H1 (cell line): ENCODE results near the gene ANKIB1. TPM values are rescaled to one million over a fixed set of nuclear protein-coding genes. Genes with fewer than 3 reads are reported as not detected.

Experiments
- CTCF ChIA-PET: fragments of 300-600 bp; sonication (Branson Sonifier 250); formaldehyde crosslinking; loops from one replicate; lab custom pipeline; 2021; ENCODE audit not compliant: partially characterized antibody; lab: Charles Lee
- POLR2A ChIA-PET: fragments of 300-600 bp; sonication (Branson Sonifier 250); formaldehyde crosslinking; loops from one replicate; lab custom pipeline; 2021; ENCODE audit warnings: inconsistent platforms; ENCODE audit not compliant: partially characterized antibody; lab: Charles Lee
- DNase-seq, 2 experiments: peaks; one replicate each; pipeline versions ENCODE4 v3.0.0 to v3.0.0-alpha.2; 2010 to 2022; ENCODE audit warnings: low spot score in 2 of 2, low read depth in 1 of 2, mixed read lengths in 1 of 2
- FAIRE-seq: peaks from 2 replicates; lab custom pipeline; 2011; peaks lifted over from hg19 to GRCh38; lab: Jason Lieb, UNC
- H2AFZ ChIP-seq: 2 replicates; pipeline ENCODE4 v1.8.1; 2012; ENCODE audit warnings: low read length, inconsistent platforms
- H2AK5ac ChIP-seq: 2 replicates; pipeline ENCODE4 v1.6.1; 2013; ENCODE audit warnings: low read depth, low read length
- H2BK120ac ChIP-seq: replicated peaks from 2 replicates; pipeline ENCODE3; 2013; ENCODE audit warnings: low read depth, low read length, inconsistent platforms
- H2BK12ac ChIP-seq: 2 replicates; pipeline ENCODE4 v1.6.1; 2013; ENCODE audit warnings: low read depth, low read length
- H2BK15ac ChIP-seq: 2 replicates; pipeline ENCODE4 v1.6.1; 2013; ENCODE audit warnings: low read length
- H2BK20ac ChIP-seq: 2 replicates; pipeline ENCODE4 v1.6.1; 2013; ENCODE audit warnings: low read length
- H2BK5ac ChIP-seq: 2 replicates; pipeline ENCODE4 v1.6.1; 2013; ENCODE audit warnings: low read depth, low read length
- H3K14ac ChIP-seq: 2 replicates; pipeline ENCODE4 v1.6.1; 2013; ENCODE audit warnings: inconsistent platforms; ENCODE audit not compliant: insufficient read length
- H3K18ac ChIP-seq: 2 replicates; pipeline ENCODE4 v1.6.1; 2013; ENCODE audit warnings: low read length; ENCODE audit errors: extremely low read depth
- H3K23ac ChIP-seq: 2 replicates; pipeline ENCODE4 v1.6.1; 2013; ENCODE audit warnings: inconsistent platforms; ENCODE audit not compliant: insufficient read length
- H3K23me2 ChIP-seq: 2 replicates; pipeline ENCODE4 v1.6.1; 2013; ENCODE audit warnings: low read depth, low read length
- H3K27ac ChIP-seq: 2 replicates; pipeline ENCODE4 v1.6.1; 2011; ENCODE audit warnings: low read depth, low read length, inconsistent platforms
- H3K27me3 ChIP-seq, 4 experiments: replicated peaks in 1 of 4; 1 replicate in 1 of 4; 2 replicates in 3 of 4; pipeline versions ENCODE4 v1.6.1 to v1.8.1; 2011 to 2013; ENCODE audit warnings: low read length in 3 of 4, mild to moderate bottlenecking in 3 of 4, inconsistent platforms in 2 of 4, mixed read lengths in 2 of 4, moderate library complexity in 1 of 4; ENCODE audit not compliant: control insufficient read depth in 3 of 4, insufficient read depth in 3 of 4; ENCODE audit errors: extremely low read depth in 1 of 4
- H3K36me3 ChIP-seq, 4 experiments: 2 replicates each; pipeline versions ENCODE4 v1.6.1 to v1.8.1; 2011 to 2013; ENCODE audit warnings: mild to moderate bottlenecking in 4 of 4, low read length in 3 of 4, moderate library complexity in 2 of 4, control low read depth in 1 of 4, inconsistent platforms in 1 of 4; ENCODE audit not compliant: insufficient read depth in 4 of 4, control insufficient read depth in 2 of 4
- H3K4ac ChIP-seq: replicated peaks from 2 replicates; pipeline ENCODE3; 2013; ENCODE audit warnings: low read length, low read depth, mixed read lengths, inconsistent platforms; ENCODE audit not compliant: insufficient read length
- H3K4me1 ChIP-seq, 4 experiments: replicated peaks in 1 of 4; 1 replicate in 1 of 4; 2 replicates in 3 of 4; pipeline versions ENCODE4 v1.6.1 to v1.8.1; 2011 to 2013; ENCODE audit warnings: low read length in 3 of 4, inconsistent platforms in 2 of 4, mixed read lengths in 1 of 4; ENCODE audit not compliant: insufficient read depth in 4 of 4, control insufficient read depth in 3 of 4
- H3K4me2 ChIP-seq, 2 experiments: 2 replicates each; pipeline versions ENCODE4 v1.6.1 to v1.8.1; 2011 to 2013; ENCODE audit warnings: low read depth in 2 of 2, low read length in 2 of 2, control low read depth in 1 of 2, inconsistent platforms in 1 of 2, mild to moderate bottlenecking in 1 of 2; ENCODE audit not compliant: insufficient read depth in 1 of 2
- H3K4me3 ChIP-seq, 4 experiments: fragments of 200-600, 300-600 bp in 1 of 4; sonication (generic), shearing (Covaris generic), sonication (Bioruptor Twin) in 1 of 4; 2 replicates each; pipeline versions ENCODE4 v1.5.1 to v1.8.1; 2011 to 2016; ENCODE audit warnings: low read length in 4 of 4, low read depth in 3 of 4, control low read depth in 2 of 4, inconsistent platforms in 2 of 4, mild to moderate bottlenecking in 2 of 4, mixed read lengths in 1 of 4, moderate library complexity in 1 of 4; ENCODE audit not compliant: insufficient read depth in 2 of 4; ENCODE audit errors: extremely low read depth in 1 of 4
- H3K56ac ChIP-seq: replicated peaks from 2 replicates; pipeline ENCODE3; 2013; ENCODE audit warnings: low read depth, mild to moderate bottlenecking, mixed read lengths, low read length, inconsistent platforms; ENCODE audit not compliant: insufficient read length
- H3K79me1 ChIP-seq: 2 replicates; pipeline ENCODE4 v1.6.1; 2013; ENCODE audit warnings: low read depth, low read length, control low read depth
- H3K79me2 ChIP-seq, 2 experiments: 2 replicates each; pipeline versions ENCODE4 v1.6.1 to v1.8.1; 2012 to 2013; ENCODE audit warnings: low read length in 2 of 2, mild to moderate bottlenecking in 2 of 2, inconsistent platforms in 1 of 2; ENCODE audit not compliant: insufficient read depth in 2 of 2, control insufficient read depth in 1 of 2
- H3K9ac ChIP-seq, 4 experiments: replicated peaks in 1 of 4; 1 replicate in 1 of 4; 2 replicates in 3 of 4; pipeline versions ENCODE4 v1.6.1 to v1.8.1; 2011 to 2013; ENCODE audit warnings: low read depth in 3 of 4, low read length in 3 of 4, control low read depth in 2 of 4, mild to moderate bottlenecking in 2 of 4, moderate library complexity in 2 of 4, inconsistent platforms in 1 of 4; ENCODE audit errors: extremely low read depth in 1 of 4
- H3K9me3 ChIP-seq, 2 experiments: 2 replicates each; pipeline versions ENCODE4 v1.6.1 to v1.8.1; 2012 to 2013; ENCODE audit warnings: mild to moderate bottlenecking in 2 of 2, moderate library complexity in 2 of 2, control low read depth in 1 of 2, inconsistent platforms in 1 of 2, low read depth in 1 of 2, low read length in 1 of 2, mixed read lengths in 1 of 2; ENCODE audit not compliant: insufficient read depth in 2 of 2
- H4K20me1 ChIP-seq, 2 experiments: replicated peaks in 1 of 2; 2 replicates each; pipeline versions ENCODE3 to v1.8.1; 2011 to 2013; ENCODE audit warnings: inconsistent platforms in 2 of 2, low read length in 2 of 2, mild to moderate bottlenecking in 1 of 2; ENCODE audit not compliant: insufficient read depth in 2 of 2, control insufficient read depth in 1 of 2
- H4K5ac ChIP-seq: 2 replicates; pipeline ENCODE4 v1.6.1; 2013; ENCODE audit warnings: low read length, low read depth, mixed read lengths, inconsistent platforms; ENCODE audit not compliant: insufficient read length
- H4K8ac ChIP-seq: 2 replicates; pipeline ENCODE4 v1.8.0; 2013; ENCODE audit warnings: mild to moderate bottlenecking, moderate library complexity, low read length, inconsistent platforms; ENCODE audit not compliant: insufficient read depth; ENCODE audit errors: extremely low read depth
- H4K91ac ChIP-seq: replicated peaks from 2 replicates; pipeline ENCODE3; 2013; ENCODE audit warnings: low read length, mixed read lengths, inconsistent platforms; ENCODE audit not compliant: insufficient read length
- BACH1 ChIP-seq: IDR thresholded peaks from 2 replicates; pipeline ENCODE4 v1.6.1; 2012; ENCODE audit warnings: low read length, improper control_type of control experiment
- BRCA1 ChIP-seq: IDR thresholded peaks from 2 replicates; pipeline ENCODE4 v1.6.1; 2012; ENCODE audit warnings: low read depth, low read length, improper control_type of control experiment
- CREB1 ChIP-seq: IDR thresholded peaks from 2 replicates; pipeline ENCODE4 v1.6.1; 2012; ENCODE audit warnings: inconsistent platforms
- FOSL1 ChIP-seq: IDR thresholded peaks from 2 replicates; pipeline ENCODE4 v1.6.1; 2011; ENCODE audit warnings: mild to moderate bottlenecking, low read depth, low read length, moderate library complexity; ENCODE audit not compliant: insufficient read depth
- KDM1A ChIP-seq: fragments of 200-600, 300-600 bp; sonication (generic); IDR thresholded peaks from 2 replicates; pipeline ENCODE4 v1.7.1; 2016; ENCODE audit warnings: mild to moderate bottlenecking, low read length, borderline replicate concordance
- NRF1 ChIP-seq: IDR thresholded peaks from 2 replicates; pipeline ENCODE4 v1.6.1; 2011; ENCODE audit warnings: mild to moderate bottlenecking, low read depth, low read length, improper control_type of control experiment
- PHF8 ChIP-seq: fragments of 200-600 bp; sonication (generic); conservative IDR thresholded peaks from 2 replicates; pipeline ENCODE4 v1.7.1; 2012; ENCODE audit warnings: low read depth, mild to moderate bottlenecking, inconsistent platforms, low read length, moderate library complexity
- POLR2A ChIP-seq, 2 experiments: IDR thresholded peaks; 1 replicate in 1 of 2; 2 replicates in 1 of 2; pipeline ENCODE4 v1.6.1; 2011; ENCODE audit warnings: low read depth in 2 of 2, low read length in 2 of 2, mild to moderate bottlenecking in 2 of 2; ENCODE audit errors: control extremely low read depth in 1 of 2
- SIRT6 ChIP-seq: IDR thresholded peaks from one replicate; pipeline ENCODE4 v1.7.1; 2012; ENCODE audit warnings: low read length, inconsistent platforms
- SP1 ChIP-seq: IDR thresholded peaks from 2 replicates; pipeline ENCODE4 v1.6.1; 2011; ENCODE audit warnings: low read depth, low read length
- SP2 ChIP-seq: IDR thresholded peaks from 2 replicates; pipeline ENCODE4 v1.6.1; 2012; ENCODE audit warnings: mild to moderate bottlenecking, low read length, inconsistent platforms
- WGBS, 2 experiments: shearing (Covaris generic) in 1 of 2; methylation state at CpG; one replicate each; pipeline versions ENCODE4 v1.1.6 to v1.1.7; 2013 to 2015; ENCODE audit warnings: low lambda C conversion rate in 2 of 2, mixed read lengths in 2 of 2, inconsistent platforms in 1 of 2, low coverage in 1 of 2, missing lambda C conversion rate in 1 of 2; ENCODE audit not compliant: insufficient replicate concordance in 2 of 2, insufficient coverage in 1 of 2, insufficient read length in 1 of 2; ENCODE audit errors: extremely low coverage in 1 of 2, missing lambda C conversion rate in 1 of 2; 5-methylcytosine and 5-hydroxymethylcytosine counted together
- polyA plus RNA-seq, 7 experiments: library from polyadenylated mRNA; depleted of rRNA in 3 of 7; stranded (reverse) in 5 of 7; unstranded in 2 of 7; fragments of >200 nt in 5 of 7; fragments of 200-250 nt in 2 of 7; gene quantifications; 1 replicate in 5 of 7; 2 replicates in 1 of 7; 4 replicates in 1 of 7; pipeline versions ENCODE4 v1.2.1 to v1.2.3, GENCODE V29; 2011 to 2013; ENCODE audit warnings: missing spikeins in 2 of 7, mixed read lengths in 2 of 7
- total RNA-seq: library from RNA; stranded (reverse); fragmentation: NEBNext Ultra II Directional; extraction: Animal tissue kit (Norgen Biotek cat#: 25700); gene quantifications from 2 replicates; pipeline ENCODE4 v1.2.1, GENCODE V29; 2021

ANKIB1 gene
- total and polyA plus RNA-seq, 2 of the 8 experiments (the other 6 are each of a cell fraction or from before 2014, with no cell fraction given), result 19.2 to 43.0 TPM

- Histone ChIP-seq H4K5ac (no peak overlapping the region), H2BK5ac (no peak overlapping the region), H3K79me1 (no peaks in the 10 kb centered on the region), H3K27me3 (no peaks in the 10 kb centered on the region), H3K14ac (no peak overlapping the region), H2BK120ac (no peak overlapping the region), H3K79me2 (no peaks in the 10 kb centered on the region), H4K91ac (no peak overlapping the region), H2AK5ac (no peak overlapping the region), H3K4me1 (no peaks in the 10 kb centered on the region), H2BK20ac (no peak overlapping the region), H3K23ac (no peak overlapping the region), H3K4ac (no peak overlapping the region), H2BK12ac (no peak overlapping the region), H2AFZ (no peak overlapping the region), H2BK15ac (no peak overlapping the region), H3K18ac (no peak overlapping the region), H3K27ac (no peak overlapping the region), H3K9me3 (no peaks in the 10 kb centered on the region), H3K36me3 (no peaks in the 10 kb centered on the region; a peak in 2 of 8 replicates), H3K23me2 (no peaks in the 10 kb centered on the region), H4K8ac (no peak overlapping the region), H3K4me3 (no peak overlapping the region), H3K4me2 (no peak overlapping the region), H4K20me1 (no peaks in the 10 kb centered on the region), H3K9ac (no peak overlapping the region), H3K56ac (no peak overlapping the region)
- DNase-seq (no peak), FAIRE-seq (no peak)
- POLR2A ChIA-PET, result interaction anchor here (0.7 kb wide), 1 partner anchor 14 kb away, joined by 3 read pairs; no protein-coding TSS in a partner anchor
- CTCF ChIA-PET, result interaction anchor here (1.1 kb wide), 1 partner anchor 14 kb away, joined by 3 read pairs; no protein-coding TSS in a partner anchor
- WGBS, 2 experiments, result 85% methylated on average over 4 of the region's 4 CpGs; no CpG with 5 or more reads in 1 of the 2 experiments
- TF ChIP-seq BRCA1, result no peak
- TF ChIP-seq FOSL1, result no peak
- TF ChIP-seq SIRT6, result no peak
- TF ChIP-seq NRF1, result no peak
- no peak for TF ChIP-seq KDM1A
- TF ChIP-seq BACH1, result no peak
- no peak for TF ChIP-seq SP2
- no peak for TF ChIP-seq SP1
- no peak for TF ChIP-seq CREB1
- no peak for TF ChIP-seq PHF8
- no peak for TF ChIP-seq POLR2A (IDR thresholded peaks at IDR 0.05; ENCODE audit: control extremely low read depth in 1 of 2, low read depth in 2 of 2, low read length in 2 of 2)
These were observed 85.7 kb downstream of the ANKIB1 start for GRCh38 chr7:92331508-92331907.
